Activated CD8-positive, alpha-beta memory T cell treated with anti-CD3 and anti-CD28 coated beads, Interleukin-2, amount 50 U/mL, for 1 hour (primary cell): ENCODE measurements around the gene SPDYC.

Source experiments
- DNase-seq: peaks from one replicate; pipeline ENCODE4 v3.0.0-alpha.2; 2020; ENCODE audit errors: extremely low read depth

SPDYC gene

GRCh38 chr11:65206441-65206841 lies 36.4 kb downstream of the SPDYC start:
- DNase-seq: no peak

GRCh38 chr11:65206901-65207300 lies 36.9 kb downstream of the SPDYC start:
- no peak for DNase-seq

GRCh38 chr11:65207918-65208784 lies 38.1 kb downstream of the SPDYC start:
- DNase-seq: no peak

- DNase-seq: no peak
Measured at GRCh38 chr11:65208785-65209710, 39.0 kb downstream of the SPDYC start.

GRCh38 chr11:65209711-65210360 lies 39.8 kb downstream of the SPDYC start:
- DNase-seq: no peak

- no peak for DNase-seq
Measured at GRCh38 chr11:65210361-65210731, 40.3 kb downstream of the SPDYC start.

GRCh38 chr11:65210748-65211147 lies 40.7 kb downstream of the SPDYC start:
- no peak for DNase-seq

GRCh38 chr11:65211293-65212105 lies 41.5 kb downstream of the SPDYC start:
- no peak for DNase-seq

- no peak for DNase-seq
Measured at GRCh38 chr11:65212226-65212801, 42.3 kb downstream of the SPDYC start.

GRCh38 chr11:65213322-65214211 lies 43.5 kb downstream of the SPDYC start:
- DNase-seq: no peak

GRCh38 chr11:65214212-65214845 lies 44.3 kb downstream of the SPDYC start:
- no peak for DNase-seq

- no peak for DNase-seq
Measured at GRCh38 chr11:65215441-65216076, 45.5 kb downstream of the SPDYC start.

GRCh38 chr11:65216830-65217229 lies 46.8 kb downstream of the SPDYC start:
- no peak for DNase-seq

GRCh38 chr11:65217441-65218423 lies 47.7 kb downstream of the SPDYC start:
- no peak for DNase-seq

GRCh38 chr11:65218446-65218845 lies 48.4 kb downstream of the SPDYC start:
- no peak for DNase-seq

GRCh38 chr11:65219930-65220213 lies 49.8 kb downstream of the SPDYC start:
- no peak for DNase-seq

- no peak for DNase-seq
Measured at GRCh38 chr11:65221026-65221425, 51.0 kb downstream of the SPDYC start.
